Measurements from ENCODE around the gene ANKRD33B.
"Not testable (repeated sequence)": the region's sequence is repeated elsewhere in the genome, so short reads cannot be mapped to it uniquely, and the experiment has no call there.

The ANKRD33B gene

GRCh38 chr5:10563945-10564837 lies at the start of gene ANKRD33B:
ANKRD33B (plus strand) TSS chr5:10564070; CDS start chr5:10564468, 398 bp downstream.
- DNase-seq, result peak; percentile 74

DNA sequence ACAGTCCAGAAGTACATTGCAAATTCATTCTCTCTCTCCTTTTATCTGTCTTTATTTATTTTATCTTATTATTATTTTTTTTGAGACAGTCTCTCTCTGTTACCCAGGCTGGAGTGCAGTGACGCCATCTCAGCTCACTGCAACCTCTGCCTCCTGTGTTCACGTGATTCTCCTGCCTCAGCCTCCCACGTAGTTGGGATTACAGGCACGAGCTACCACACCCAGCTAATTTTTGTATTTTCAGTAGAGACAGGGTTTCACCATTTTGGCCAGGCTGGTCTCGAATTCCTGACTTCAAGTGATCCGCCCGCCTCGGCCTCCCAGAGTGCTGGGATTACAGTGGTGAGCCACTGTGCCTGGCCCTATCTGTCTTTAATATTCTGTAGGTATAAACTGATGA lies 49.3 kb upstream of the ANKRD33B start:
- not testable (repeated sequence) for DNase-seq

DNA sequence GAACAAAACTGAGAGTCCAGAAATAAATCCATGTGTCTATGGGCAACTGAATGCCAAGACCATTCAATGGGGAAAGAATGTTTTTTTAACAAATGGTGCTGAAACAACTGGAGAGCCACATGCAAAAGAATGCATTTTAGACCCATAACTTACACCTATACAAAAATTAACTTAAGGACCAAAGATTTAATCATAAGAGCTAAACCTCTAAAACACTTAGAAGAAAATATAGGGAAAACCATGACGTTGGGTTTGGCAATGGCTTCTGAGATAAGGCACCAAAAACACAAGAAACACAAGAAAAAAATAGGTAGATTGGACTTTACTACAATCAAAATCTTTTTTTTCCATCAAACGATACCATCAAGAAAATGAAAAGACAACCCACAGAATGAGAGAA lies 48.4 kb upstream of the ANKRD33B start:
- DNase-seq, result no peak

DNA sequence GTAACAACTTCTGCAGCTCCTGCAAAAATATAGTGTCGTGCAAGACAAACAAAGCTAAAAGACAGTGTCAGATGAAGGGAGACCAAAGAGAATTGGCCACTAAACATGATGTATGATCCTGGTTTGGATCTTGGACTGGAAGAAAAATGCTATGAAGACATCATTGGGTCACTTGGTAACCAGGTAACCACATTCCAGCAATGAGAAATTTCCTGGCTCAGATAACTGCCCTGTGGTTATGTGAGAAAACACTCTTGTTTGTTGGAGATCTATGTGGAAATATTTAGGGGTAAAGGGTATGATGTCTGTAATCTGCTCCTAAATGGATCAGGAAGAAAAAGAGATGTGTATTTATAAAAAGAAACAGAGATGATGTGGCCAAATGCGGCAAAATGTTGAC lies 45.5 kb upstream of the ANKRD33B start:
- DNase-seq, result no peak

GRCh38 chr5:10519729-10520128 lies 44.1 kb upstream of the ANKRD33B start:
- no peak for DNase-seq

DNA sequence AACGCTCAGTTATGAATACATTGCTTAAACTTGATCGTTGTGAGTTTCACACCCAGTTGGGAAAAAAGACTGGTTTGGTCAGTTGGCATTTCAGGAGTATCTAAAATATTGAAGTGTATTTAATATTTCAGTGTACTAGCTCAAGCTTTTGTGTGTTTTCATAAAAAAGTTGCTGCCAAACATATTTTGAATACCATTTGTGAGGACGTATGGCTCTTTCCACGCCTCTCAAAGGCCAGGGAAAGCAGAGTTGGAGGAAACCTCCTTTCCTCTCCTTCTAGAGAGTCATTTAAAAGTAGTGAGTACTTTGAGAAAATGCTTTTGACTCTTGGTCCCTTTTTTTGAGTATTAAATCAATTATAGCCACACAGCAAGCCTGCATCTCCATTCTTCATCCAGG lies 43.2 kb upstream of the ANKRD33B start:
- no peak for DNase-seq

DNA sequence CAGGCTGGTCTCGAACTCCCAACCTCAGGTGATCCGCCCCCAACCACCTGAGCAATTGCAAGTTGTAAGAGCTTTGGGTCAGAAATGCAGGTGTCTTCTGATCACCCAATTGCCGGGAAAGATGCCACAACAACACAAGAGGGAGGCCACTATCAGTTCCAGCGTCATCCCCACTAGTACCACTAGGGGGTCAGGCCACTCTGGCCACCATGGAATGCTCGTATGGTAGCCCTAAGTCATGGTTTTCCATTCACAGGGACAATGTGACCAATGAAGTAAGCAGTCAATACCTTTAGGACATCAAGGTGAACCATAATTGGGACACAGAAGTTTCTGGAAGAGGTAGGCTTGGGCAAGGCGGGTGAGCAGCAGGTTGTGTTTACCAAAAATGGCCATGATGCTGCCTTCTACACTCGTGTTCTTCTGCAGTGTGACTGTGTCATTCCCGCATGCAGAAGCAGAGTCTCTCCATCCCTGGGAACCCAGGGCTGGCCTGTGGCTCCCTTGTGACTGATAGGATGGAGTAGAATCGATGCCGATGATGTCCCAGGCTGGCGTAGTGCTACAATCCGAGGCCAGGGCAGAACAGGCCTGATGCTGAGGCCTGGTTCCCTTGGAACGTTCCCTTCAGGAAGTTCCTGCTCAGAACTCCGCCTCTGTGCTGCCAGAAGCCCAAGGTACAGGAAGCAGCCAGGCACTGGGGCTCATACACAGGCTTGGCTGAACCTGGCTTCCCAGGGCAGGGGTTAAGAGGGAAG lies 42.2 kb upstream of the ANKRD33B start:
- no peak for DNase-seq

DNA sequence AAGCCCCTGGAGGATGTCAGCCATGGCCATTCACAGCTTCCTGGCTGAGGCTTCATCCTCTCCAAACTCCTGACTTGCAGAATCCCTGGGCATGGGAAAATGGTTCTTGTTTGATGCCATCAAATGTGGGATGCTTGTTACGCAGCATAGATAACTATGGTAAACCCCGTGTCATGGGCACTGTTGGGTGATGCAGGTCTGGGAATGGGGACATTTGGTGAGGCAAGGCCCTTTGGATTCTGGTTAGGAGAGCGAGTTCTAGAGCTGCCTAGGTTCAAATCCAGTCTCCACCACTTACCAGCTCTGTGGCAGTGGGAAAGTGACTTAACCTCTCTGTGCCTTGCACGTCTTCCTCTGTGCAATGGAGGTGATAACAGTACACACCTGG lies 41.7 kb upstream of the ANKRD33B start:
- no peak for DNase-seq

DNA sequence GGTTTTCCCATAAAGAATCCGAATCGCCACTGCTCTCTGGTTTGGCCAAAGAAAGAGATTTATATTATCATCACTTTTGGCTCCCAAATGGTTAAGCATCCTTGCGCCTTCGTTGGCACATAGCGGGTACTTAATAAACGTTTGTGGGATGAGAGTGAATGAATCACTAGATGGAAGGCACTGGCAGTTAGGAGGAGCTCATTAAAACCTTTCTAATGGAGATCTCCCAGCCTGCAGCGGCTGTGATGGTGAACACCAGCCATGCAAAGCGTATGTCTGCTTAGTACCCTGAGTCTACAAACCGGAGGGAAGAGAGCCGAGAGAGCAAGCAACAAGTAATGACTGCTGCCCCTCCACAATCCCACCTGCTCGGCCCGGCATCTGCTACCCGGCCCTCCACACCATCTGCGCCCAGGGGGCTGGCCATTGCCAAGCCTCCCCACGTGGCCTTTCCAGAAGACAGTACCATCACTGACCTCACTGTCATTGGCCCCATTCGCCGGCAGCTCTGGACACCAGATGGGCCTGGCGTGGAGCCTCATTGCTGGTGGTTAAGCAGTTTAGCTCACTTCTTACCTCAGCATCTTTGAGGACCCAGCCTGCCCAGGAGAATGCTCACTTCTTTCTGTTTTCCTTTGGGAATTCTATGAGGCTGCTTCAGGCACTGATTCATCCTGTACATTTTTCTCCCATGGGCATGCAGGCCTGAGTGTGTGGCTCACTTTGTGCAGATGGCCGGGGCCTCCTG lies 39.3 kb upstream of the ANKRD33B start:
- no peak for DNase-seq

- DNase-seq, result no peak
Measured at GRCh38 chr5:10525124-10525495, 38.8 kb upstream of the ANKRD33B start.

GRCh38 chr5:10527281-10527950 lies 36.5 kb upstream of the ANKRD33B start:
- DNase-seq, result no peak

GRCh38 chr5:10528056-10528816 lies 35.6 kb upstream of the ANKRD33B start:
- no peak for DNase-seq

DNA sequence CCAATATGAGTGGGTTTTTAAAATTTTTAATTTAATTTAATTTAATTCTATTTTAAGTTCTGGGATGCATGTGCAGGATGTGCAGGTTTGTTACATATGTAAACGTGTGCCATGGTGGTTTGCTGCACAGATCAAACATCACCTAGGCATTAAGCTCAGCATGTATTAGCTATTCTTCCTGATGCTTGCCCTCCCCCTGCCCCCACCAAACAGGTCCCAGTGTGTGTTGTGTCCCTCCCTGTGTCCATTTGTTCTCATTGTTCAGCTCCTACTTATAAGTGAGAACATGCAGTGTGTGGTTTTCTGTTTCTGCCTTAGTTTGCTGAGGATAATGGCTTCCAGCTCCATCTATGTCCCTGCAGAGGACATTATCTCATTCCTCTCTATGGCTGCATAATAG lies 35.0 kb upstream of the ANKRD33B start:
- no peak for DNase-seq

- DNase-seq, result no peak
Measured at GRCh38 chr5:10530601-10531320, 33.1 kb upstream of the ANKRD33B start.

- no peak for DNase-seq
Measured at GRCh38 chr5:10532421-10532820, 31.4 kb upstream of the ANKRD33B start.

DNA sequence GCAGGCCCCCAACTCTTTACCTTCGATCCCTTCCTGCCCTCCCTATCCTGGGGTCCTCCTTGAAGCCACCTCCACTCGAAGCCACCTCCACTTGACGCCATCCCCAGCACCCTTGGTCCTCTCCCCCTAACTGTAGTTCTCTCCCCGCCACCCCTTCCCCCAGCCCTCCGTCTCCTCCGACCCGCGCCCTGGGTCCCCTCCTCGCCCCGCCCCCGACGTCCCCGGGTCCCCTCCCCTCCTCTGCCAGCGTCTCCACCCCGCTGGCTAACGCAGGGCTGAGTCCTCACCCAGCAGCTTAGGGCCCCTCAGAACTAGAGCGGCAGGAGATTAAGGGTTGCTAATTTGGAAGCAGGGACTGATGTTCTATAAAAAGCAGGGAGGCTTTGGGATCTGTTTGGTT lies 30.6 kb upstream of the ANKRD33B start:
- DNase-seq, result no peak

DNA sequence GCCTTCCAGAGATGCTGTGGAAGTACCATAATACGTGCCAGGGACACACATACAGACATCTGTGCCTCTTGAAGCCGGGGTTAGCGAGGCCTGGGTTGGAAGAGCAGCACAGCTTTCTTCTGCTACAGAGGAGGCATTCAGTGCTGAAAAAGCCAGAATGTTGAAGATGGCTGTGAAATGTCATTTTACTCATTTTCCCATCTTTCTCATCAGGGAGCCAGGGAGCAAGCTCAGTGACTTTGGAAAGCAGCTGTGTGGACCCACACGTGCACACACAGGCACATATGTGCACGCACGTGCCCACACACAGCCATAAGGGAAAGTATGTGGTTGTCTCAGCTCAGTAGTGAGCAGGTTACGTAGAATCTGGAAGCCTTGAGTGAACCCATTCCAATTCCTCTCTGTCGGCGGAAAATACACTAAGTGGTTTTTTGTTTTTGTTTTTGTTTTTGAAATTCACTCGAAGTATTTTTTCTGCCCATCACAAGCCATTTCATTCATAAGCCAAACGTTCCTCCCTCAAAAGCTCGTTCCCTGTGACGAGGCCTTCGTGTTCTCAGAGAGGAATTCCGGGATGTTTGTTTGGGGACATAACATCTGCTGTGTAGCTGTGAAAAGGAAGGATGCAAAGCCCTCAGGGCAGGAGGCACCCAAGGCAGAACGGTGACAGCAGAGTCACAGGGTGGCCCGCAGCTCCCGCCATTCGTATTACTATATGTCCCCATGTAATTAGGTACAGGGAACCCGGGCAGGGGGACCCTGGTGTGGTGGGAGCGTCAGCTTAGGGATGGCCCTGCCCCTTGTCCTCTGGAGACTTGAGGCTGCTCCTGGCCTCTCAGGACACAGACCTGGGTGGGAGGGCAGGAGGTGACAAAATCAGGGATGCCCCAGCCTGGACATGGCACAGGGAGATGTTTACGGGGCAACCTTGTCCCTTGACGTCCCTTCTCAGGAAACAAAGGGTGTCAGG lies 29.0 kb upstream of the ANKRD33B start:
- no peak for DNase-seq

DNA sequence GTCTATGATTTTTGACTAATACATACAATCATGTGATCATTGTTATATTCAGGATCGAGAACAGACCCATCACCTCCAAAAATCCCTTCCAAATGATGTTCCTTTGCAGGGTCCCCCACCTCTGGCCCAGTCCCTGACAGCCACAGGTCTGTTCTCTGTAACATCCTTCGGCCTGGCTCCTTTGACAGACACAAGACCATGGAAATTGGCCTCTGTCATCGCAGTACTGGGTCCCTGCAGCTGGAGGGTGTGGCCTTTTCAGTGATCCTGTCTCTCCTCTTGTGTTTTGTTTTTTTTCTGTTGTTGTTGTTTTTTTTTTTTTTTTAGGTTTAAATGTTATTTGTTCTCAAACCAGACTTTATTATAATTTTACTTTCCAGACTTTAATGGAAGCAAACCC lies 27.4 kb upstream of the ANKRD33B start:
- DNase-seq, result no peak

DNA sequence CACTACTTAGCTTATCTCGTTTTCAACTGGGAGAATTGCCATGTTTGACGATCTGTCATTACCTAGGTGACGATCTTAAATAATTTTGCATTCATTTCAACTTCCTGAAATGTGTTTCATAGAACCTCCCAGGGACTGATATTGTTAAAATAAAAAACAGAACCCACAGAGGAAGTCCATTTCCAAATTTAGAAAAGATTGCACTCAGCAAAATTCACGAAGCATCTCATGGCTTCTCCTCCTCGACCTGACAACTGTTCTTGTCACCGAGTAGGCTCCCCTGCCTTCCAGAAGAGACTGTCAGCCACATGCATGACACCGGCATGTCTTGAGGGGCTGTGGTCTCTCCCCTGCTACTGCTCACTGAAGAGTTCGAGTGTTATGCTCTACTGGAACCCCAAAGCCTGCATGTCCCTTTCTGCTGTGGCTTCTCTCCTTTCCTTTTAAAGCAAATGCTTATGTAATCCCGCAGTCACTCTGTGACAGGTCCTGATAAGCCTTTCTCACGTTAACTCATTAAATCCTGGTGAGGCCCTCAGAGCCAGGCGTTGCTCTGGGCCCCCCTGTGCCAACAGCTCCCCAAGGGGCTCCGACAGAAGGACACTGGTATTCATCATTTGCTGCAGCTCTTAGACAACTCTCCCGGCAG lies 26.8 kb upstream of the ANKRD33B start:
- DNase-seq, result no peak

GRCh38 chr5:10537624-10538023 lies 26.2 kb upstream of the ANKRD33B start:
- DNase-seq, result no peak
